ENCODE results near the gene FAM234B. TPM values are rescaled to one million over a fixed set of nuclear protein-coding genes. Genes with fewer than 3 reads are reported as not detected.
A peak's percentile ranks its signal among the peaks of the same experiment; 100 is the strongest.

The FAM234B gene
- total RNA-seq, 4 donors from 2014 or later = 1.2 to 6.7 (median 5.0) TPM

- no peaks in the 10 kb centered on the region for H3K4me1 ChIP-seq
- peaks cover 0 to 62% (median 44%) of the 10 kb centered on the region in 4 donors for H3K36me3 ChIP-seq
- no peak overlapping the region for H3K27ac ChIP-seq (replicated peaks in 1 of 4)
- no peaks in the 10 kb centered on the region for H3K27me3 ChIP-seq
- intact Hi-C loops (cut with DNase I) = no loop called here
- no peaks in the 10 kb centered on the region for H3K9me3 ChIP-seq
- H3K4me3 ChIP-seq = no peak overlapping the region
- DNase-seq (ENCODE audit: extremely low spot score) = no peak
- TF ChIP-seq POLR2AphosphoS5 (IDR thresholded peaks at IDR 0.05) = no peak
- TF ChIP-seq CTCF (IDR thresholded peaks at IDR 0.05) = no peak
- no peak for TF ChIP-seq EP300 (IDR thresholded peaks at IDR 0.05)
- TF ChIP-seq POLR2A (IDR thresholded peaks at IDR 0.05; ENCODE audit: low read depth) = no peak
- 67% methylated on average over 2 of the region's 2 CpGs for WGBS
Measured at GRCh38 chr12:13066014-13066413, 21.8 kb downstream of the FAM234B start.

GRCh38 chr12:13066459-13066858 is 22.3 kb downstream of the FAM234B start:
- no peaks in the 10 kb centered on the region for H3K9me3 ChIP-seq
- H3K27ac ChIP-seq (replicated peaks in 1 of 4) = no peak overlapping the region
- 83% methylated on average over 6 of the region's 7 CpGs for WGBS
- H3K4me1 ChIP-seq = no peaks in the 10 kb centered on the region
- intact Hi-C loops (cut with DNase I) = no loop called here
- H3K36me3 ChIP-seq = peaks cover 2 to 62% (median 44%) of the 10 kb centered on the region in 4 donors
- H3K27me3 ChIP-seq = no peaks in the 10 kb centered on the region
- TF ChIP-seq CTCF (IDR thresholded peaks at IDR 0.05) (no peak), POLR2A (IDR thresholded peaks at IDR 0.05; ENCODE audit: low read depth) (no peak), POLR2AphosphoS5 (IDR thresholded peaks at IDR 0.05) (no peak), EP300 (IDR thresholded peaks at IDR 0.05) (no peak)
- H3K4me3 ChIP-seq = no peak overlapping the region
- no peak for DNase-seq (ENCODE audit: extremely low spot score)

- intact Hi-C loops (cut with DNase I) = no loop called here
- no peak for TF ChIP-seq EP300 (IDR thresholded peaks at IDR 0.05)
- no peak for DNase-seq (ENCODE audit: extremely low spot score)
- no peak overlapping the region for H3K4me3 ChIP-seq
- H3K27me3 ChIP-seq = no peaks in the 10 kb centered on the region
- WGBS = 100% methylated on average over 1 of the region's 1 CpG
- H3K9me3 ChIP-seq = no peaks in the 10 kb centered on the region
- peaks cover 3 to 59% (median 45%) of the 10 kb centered on the region in 4 donors for H3K36me3 ChIP-seq
- H3K4me1 ChIP-seq = no peaks in the 10 kb centered on the region
- H3K27ac ChIP-seq (replicated peaks in 1 of 4) = no peak overlapping the region
Measured at GRCh38 chr12:13067322-13067721, 23.1 kb downstream of the FAM234B start.

- no peak overlapping the region for H3K4me3 ChIP-seq
- WGBS = 91% methylated on average over 6 of the region's 6 CpGs
- H3K4me1 ChIP-seq = no peaks in the 10 kb centered on the region
- peaks cover 3 to 72% (median 41%) of the 10 kb centered on the region in 4 donors for H3K36me3 ChIP-seq
- no peaks in the 10 kb centered on the region for H3K9me3 ChIP-seq
- H3K27ac ChIP-seq (replicated peaks in 1 of 4) = no peak overlapping the region
- no peaks in the 10 kb centered on the region for H3K27me3 ChIP-seq
- intact Hi-C loops (cut with DNase I) = no loop called here
- TF ChIP-seq CTCF (IDR thresholded peaks at IDR 0.05) = no peak
- TF ChIP-seq POLR2AphosphoS5 (IDR thresholded peaks at IDR 0.05) = no peak
- TF ChIP-seq EP300 (IDR thresholded peaks at IDR 0.05) = no peak
- no peak for TF ChIP-seq POLR2A (IDR thresholded peaks at IDR 0.05; ENCODE audit: low read depth)
- DNase-seq (ENCODE audit: extremely low spot score) = no peak
Measured at GRCh38 chr12:13069380-13069779, 25.2 kb downstream of the FAM234B start.

GRCh38 chr12:13071305-13072280 is 27.4 kb downstream of the FAM234B start:
- intact Hi-C loops (cut with DNase I) = no loop called here
- TF ChIP-seq CTCF (IDR thresholded peaks at IDR 0.05) = no peak
- no peak for TF ChIP-seq POLR2A (IDR thresholded peaks at IDR 0.05; ENCODE audit: low read depth)
- TF ChIP-seq POLR2AphosphoS5 (IDR thresholded peaks at IDR 0.05) = no peak
- no peak for TF ChIP-seq EP300 (IDR thresholded peaks at IDR 0.05)
- peaks cover 7 to 76% (median 48%) of the 10 kb centered on the region in 4 donors for H3K36me3 ChIP-seq
- H3K4me1 ChIP-seq = no peaks in the 10 kb centered on the region
- no peaks in the 10 kb centered on the region for H3K9me3 ChIP-seq
- no peaks in the 10 kb centered on the region for H3K27me3 ChIP-seq
- peak; percentile 75 for DNase-seq (ENCODE audit: extremely low spot score)
- H3K27ac ChIP-seq (replicated peaks in 1 of 4) = no peak overlapping the region
- no peak overlapping the region for H3K4me3 ChIP-seq
- 89% methylated on average over 10 of the region's 10 CpGs for WGBS

Measured in esophagus muscularis mucosa (tissue), 4 donors.